Smooth muscle cell (in vitro differentiated cells): ENCODE results near the gene CPED1. TPM values are rescaled to one million over a fixed set of nuclear protein-coding genes. Genes with fewer than 3 reads are reported as not detected.

ENCODE experiments used
- DNase-seq: peaks from one replicate; lab custom pipeline; 2025; ENCODE audit not compliant: unreplicated experiment; lab: John Stamatoyannopoulos, UW
- H2AFZ ChIP-seq: fragments of 200-600 bp; sonication (generic); 2 replicates; pipeline ENCODE4 v1.6.0; 2016; ENCODE audit warnings: antibody characterized with exemption, low read depth, mild to moderate bottlenecking
- H3F3A ChIP-seq: fragments of 200-600 bp; sonication (generic); 2 replicates; pipeline ENCODE4 v1.6.0; 2017; ENCODE audit warnings: antibody characterized with exemption, low read depth
- H3K27ac ChIP-seq: fragments of 200-600 bp; sonication (generic); 2 replicates; pipeline ENCODE4 v1.5.1; 2016; ENCODE audit warnings: low read depth, mild to moderate bottlenecking
- H3K27me3 ChIP-seq: fragments of 200-600 bp; sonication (generic); 2 replicates; pipeline ENCODE4 v1.6.1; 2016; ENCODE audit warnings: low read depth, mild to moderate bottlenecking
- H3K36me3 ChIP-seq: fragments of 200-600 bp; sonication (generic); 2 replicates; pipeline ENCODE4 v1.5.1; 2016; ENCODE audit warnings: low read depth
- H3K4me1 ChIP-seq: fragments of 200-600 bp; sonication (generic); 2 replicates; pipeline ENCODE4 v1.5.1; 2016; ENCODE audit warnings: low read depth
- H3K4me2 ChIP-seq: fragments of 200-600 bp; sonication (generic); 2 replicates; pipeline ENCODE4 v1.6.0; 2016; ENCODE audit warnings: mild to moderate bottlenecking
- H3K4me3 ChIP-seq: fragments of 200-600 bp; sonication (generic); 2 replicates; pipeline ENCODE4 v1.5.1; 2016; ENCODE audit warnings: mild to moderate bottlenecking
- H3K79me2 ChIP-seq: fragments of 200-600 bp; sonication (generic); 2 replicates; pipeline ENCODE4 v1.6.0; 2016; ENCODE audit warnings: low read depth, mild to moderate bottlenecking
- H3K9ac ChIP-seq: fragments of 200-600 bp; sonication (generic); 2 replicates; pipeline ENCODE4 v1.6.0; 2016; ENCODE audit warnings: low read depth
- H3K9me3 ChIP-seq: fragments of 200-600 bp; sonication (generic); replicated peaks from 2 replicates; pipeline ENCODE4 v1.5.1; 2016; ENCODE audit warnings: low read depth
- H4K20me1 ChIP-seq: fragments of 200-600 bp; sonication (generic); 2 replicates; pipeline ENCODE4 v1.6.0; 2016; ENCODE audit warnings: low read depth
- WGBS: methylation state at CpG from one replicate; pipeline ENCODE4 v1.1.7; 2016; ENCODE audit warnings: low lambda C conversion rate; 5-methylcytosine and 5-hydroxymethylcytosine counted together
- polyA plus RNA-seq: library from polyadenylated mRNA; unstranded; fragments of >200 nt; fragmentation: Nextera tagmentation; extraction: Ambion mirVana; gene quantifications from 2 replicates; pipeline ENCODE4 v1.2.1, GENCODE V29; 2016
- total RNA-seq: library from RNA; depleted of rRNA; stranded (reverse); fragments of >200 nt; gene quantifications from 2 replicates; pipeline ENCODE4 v1.2.3, GENCODE V29; 2014
- TF ChIP-seq, protein P1 (sequence below): fragments of 200-600 bp; sonication (generic); IDR thresholded peaks from 2 replicates; pipeline ENCODE4 v1.5.1; 2017; ENCODE audit warnings: borderline replicate concordance, mild to moderate bottlenecking, antibody characterized with exemption; ENCODE audit not compliant: insufficient read depth, poor library complexity, severe bottlenecking

Gene CPED1
- total and polyA plus RNA-seq, 2 experiments from 2014 or later, result 9.5 to 12.9 TPM

DNA sequence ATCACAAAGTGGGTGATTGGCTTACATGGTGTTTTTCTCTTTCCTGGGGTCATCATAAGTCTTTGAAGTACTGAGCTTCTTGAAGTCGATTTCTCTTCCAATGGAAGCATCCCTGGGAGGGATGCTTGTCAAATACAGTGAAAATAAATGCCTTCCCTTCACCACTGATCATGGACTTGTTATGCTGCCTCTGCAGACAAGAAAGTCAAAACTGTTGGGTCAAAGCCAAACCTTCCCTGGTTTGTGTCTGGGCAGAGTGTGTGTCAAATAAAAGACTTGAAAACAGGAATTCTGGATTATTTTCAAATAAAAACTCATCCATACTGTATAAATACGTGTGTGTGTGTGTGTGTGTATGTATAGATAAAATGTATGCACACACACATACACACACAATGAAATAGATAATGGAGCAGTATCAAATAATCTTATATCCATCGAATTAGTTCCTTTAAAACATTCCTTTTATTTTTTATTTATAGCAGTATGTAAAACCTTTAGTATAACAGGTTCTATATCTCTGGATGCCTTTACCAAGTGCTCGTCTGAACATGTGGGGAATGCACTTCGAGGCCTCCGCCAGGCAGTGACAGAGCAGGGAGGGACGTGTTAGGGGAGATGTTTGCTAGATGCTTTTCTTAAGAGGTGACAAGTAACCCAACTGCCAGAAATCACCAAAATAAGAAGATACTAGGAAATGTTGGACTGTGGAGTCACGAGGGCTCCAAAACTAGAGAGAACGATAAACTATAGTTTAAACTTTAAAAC is 313.1 kb downstream of the CPED1 start:
- WGBS, result 80% methylated on average over 9 of the region's 9 CpGs
- Histone ChIP-seq H3K9me3 (no peaks in the 10 kb centered on the region), H3K4me1 (no peaks in the 10 kb centered on the region), H3F3A (no peaks in the 10 kb centered on the region), H3K27me3 (no peaks in the 10 kb centered on the region), H4K20me1 (no peaks in the 10 kb centered on the region), H3K36me3 (no peaks in the 10 kb centered on the region), H3K4me3 (no peak overlapping the region), H3K27ac (no peak overlapping the region), H2AFZ (no peak overlapping the region), H3K4me2 (no peak overlapping the region), H3K79me2 (no peaks in the 10 kb centered on the region), H3K9ac (no peak overlapping the region)
- no peak for DNase-seq
- TF ChIP-seq, protein P1, sequence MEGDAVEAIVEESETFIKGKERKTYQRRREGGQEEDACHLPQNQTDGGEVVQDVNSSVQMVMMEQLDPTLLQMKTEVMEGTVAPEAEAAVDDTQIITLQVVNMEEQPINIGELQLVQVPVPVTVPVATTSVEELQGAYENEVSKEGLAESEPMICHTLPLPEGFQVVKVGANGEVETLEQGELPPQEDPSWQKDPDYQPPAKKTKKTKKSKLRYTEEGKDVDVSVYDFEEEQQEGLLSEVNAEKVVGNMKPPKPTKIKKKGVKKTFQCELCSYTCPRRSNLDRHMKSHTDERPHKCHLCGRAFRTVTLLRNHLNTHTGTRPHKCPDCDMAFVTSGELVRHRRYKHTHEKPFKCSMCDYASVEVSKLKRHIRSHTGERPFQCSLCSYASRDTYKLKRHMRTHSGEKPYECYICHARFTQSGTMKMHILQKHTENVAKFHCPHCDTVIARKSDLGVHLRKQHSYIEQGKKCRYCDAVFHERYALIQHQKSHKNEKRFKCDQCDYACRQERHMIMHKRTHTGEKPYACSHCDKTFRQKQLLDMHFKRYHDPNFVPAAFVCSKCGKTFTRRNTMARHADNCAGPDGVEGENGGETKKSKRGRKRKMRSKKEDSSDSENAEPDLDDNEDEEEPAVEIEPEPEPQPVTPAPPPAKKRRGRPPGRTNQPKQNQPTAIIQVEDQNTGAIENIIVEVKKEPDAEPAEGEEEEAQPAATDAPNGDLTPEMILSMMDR, result no peak

DNA sequence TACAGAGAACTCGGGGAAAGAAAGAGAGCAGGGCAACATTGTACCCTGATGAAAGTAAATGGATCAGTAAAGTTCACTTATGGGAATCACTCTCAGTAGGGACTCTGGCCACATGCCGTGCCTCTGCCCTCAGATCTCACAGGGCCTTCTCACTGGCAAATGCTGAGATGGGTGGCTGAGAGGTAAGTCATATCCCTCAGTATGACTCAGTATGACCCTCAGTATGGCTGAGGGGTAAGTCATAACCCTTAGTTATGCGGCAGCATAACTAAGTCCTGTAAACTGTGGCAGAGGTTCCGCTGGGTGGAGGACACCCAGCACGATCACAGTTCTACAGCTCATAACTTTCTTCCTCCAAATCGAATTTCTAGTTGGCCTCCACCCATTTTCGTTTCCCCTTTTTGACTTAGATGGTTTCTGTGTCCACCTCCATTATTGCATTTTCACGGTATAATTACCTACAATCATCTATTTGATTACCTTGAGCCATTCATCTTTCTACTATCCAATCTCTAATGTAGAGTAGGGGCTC is 313.8 kb downstream of the CPED1 start:
- WGBS, result 95% methylated on average over 8 of the region's 8 CpGs
- no peak overlapping the region for H3K4me2 ChIP-seq
- H3K79me2 ChIP-seq, result no peaks in the 10 kb centered on the region
- no peaks in the 10 kb centered on the region for H3K36me3 ChIP-seq
- no peaks in the 10 kb centered on the region for H3K27me3 ChIP-seq
- no peak for DNase-seq
- H3K9ac ChIP-seq, result no peak overlapping the region
- no peak overlapping the region for H2AFZ ChIP-seq
- H3K4me1 ChIP-seq, result no peaks in the 10 kb centered on the region
- H4K20me1 ChIP-seq, result no peaks in the 10 kb centered on the region
- H3K4me3 ChIP-seq, result no peak overlapping the region
- no peak overlapping the region for H3K27ac ChIP-seq
- H3K9me3 ChIP-seq, result no peaks in the 10 kb centered on the region
- TF ChIP-seq, protein P1, result no peak
- no peaks in the 10 kb centered on the region for H3F3A ChIP-seq

DNA sequence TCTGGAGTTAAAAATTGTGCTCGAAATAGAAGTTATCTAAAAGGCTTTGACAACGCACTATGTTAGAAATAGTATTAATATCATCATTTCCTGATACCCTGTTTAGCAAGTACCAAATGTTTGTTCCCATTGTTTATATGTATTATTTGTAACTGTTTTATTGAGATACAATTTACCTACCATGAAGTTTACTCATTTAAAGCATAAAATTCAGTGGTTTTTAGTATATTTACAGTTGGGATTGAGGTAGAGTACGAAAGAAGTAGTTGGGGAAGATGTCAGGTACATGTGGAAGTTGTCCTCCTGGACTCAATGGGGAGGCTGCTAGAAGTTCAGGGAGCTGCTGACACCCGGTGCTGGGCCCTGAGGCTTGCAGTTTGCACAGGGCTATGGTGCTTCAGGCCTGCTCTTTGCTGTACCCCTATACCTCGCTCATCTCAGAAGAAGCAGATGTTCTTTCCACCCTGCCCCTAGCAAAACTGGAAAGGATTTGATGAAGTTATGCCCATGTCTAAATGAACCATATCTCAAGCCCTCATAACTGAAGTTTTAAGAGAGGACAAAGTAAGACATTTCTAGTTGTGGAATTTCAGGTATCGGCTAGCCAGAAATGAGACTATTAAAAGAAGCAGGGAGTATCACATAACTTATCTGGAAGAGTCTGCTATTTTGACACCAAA is 315.1 kb downstream of the CPED1 start:
- Histone ChIP-seq H2AFZ (no peak overlapping the region), H3K79me2 (no peaks in the 10 kb centered on the region), H3K36me3 (no peaks in the 10 kb centered on the region), H3K4me1 (no peaks in the 10 kb centered on the region), H3K9me3 (no peaks in the 10 kb centered on the region), H3K27ac (no peak overlapping the region), H3K9ac (no peak overlapping the region), H3K4me2 (no peak overlapping the region), H3F3A (no peaks in the 10 kb centered on the region), H4K20me1 (no peaks in the 10 kb centered on the region), H3K27me3 (no peaks in the 10 kb centered on the region), H3K4me3 (no peak overlapping the region)
- TF ChIP-seq, protein P1, result no peak
- DNase-seq, result no peak
- 90% methylated on average over 6 of the region's 6 CpGs for WGBS
